IMR-90 (cell line): Measurements from ENCODE around the gene OPCML. TPM values are rescaled to one million over a fixed set of nuclear protein-coding genes. Genes with fewer than 3 reads are reported as not detected.

ENCODE experiments used
- ATAC-seq: fragments of 200-7000 bp; cut with Tn5 transposase; 2 replicates; pipeline ENCODE4 v1.9.1; 2020; ENCODE audit warnings: low read depth, mild to moderate bottlenecking, moderate library complexity
- BruUV-seq: library from RNA; stranded (reverse); fragments of 400-500 nt; replicated peaks from 2 replicates; lab custom pipeline; 2021; lab: Mats Ljungman, UMichigan
- CTCF ChIA-PET: fragments of 300-600 bp; formaldehyde crosslinking; extraction: SDS; loops from one replicate; lab custom pipeline; 2021; ENCODE audit warnings: antibody characterized with exemption; lab: Yijun Ruan, JAX
- POLR2A ChIA-PET: fragments of 300-600 bp; sonication (Branson Sonifier 250); formaldehyde crosslinking; loops from one replicate; lab custom pipeline; 2022; ENCODE audit warnings: antibody characterized with exemption; ENCODE audit not compliant: unreplicated experiment; lab: Charles Lee
- DNase-seq: peaks from one replicate; pipeline ENCODE4 v3.0.0; 2013
- H2AFZ ChIP-seq: replicated peaks from 2 replicates; pipeline ENCODE3; 2013; ENCODE audit warnings: low read length, mild to moderate bottlenecking; ENCODE audit not compliant: poor library complexity
- H2AK5ac ChIP-seq: 2 replicates; pipeline ENCODE4 v1.6.1; 2013; ENCODE audit warnings: low read depth, low read length, inconsistent platforms
- H2AK9ac ChIP-seq: replicated peaks from 2 replicates; pipeline ENCODE3; 2013; ENCODE audit warnings: mild to moderate bottlenecking, low read depth, low read length, moderate library complexity; ENCODE audit not compliant: poor library complexity
- H2BK120ac ChIP-seq: 2 replicates; pipeline ENCODE4 v1.6.1; 2013; ENCODE audit warnings: low read depth, low read length, inconsistent platforms
- H2BK15ac ChIP-seq: 3 replicates; pipeline ENCODE4 v1.6.1; 2013; ENCODE audit warnings: low read depth, low read length, inconsistent platforms
- H2BK20ac ChIP-seq: 2 replicates; pipeline ENCODE4 v1.6.1; 2013; ENCODE audit warnings: low read depth, mild to moderate bottlenecking, inconsistent platforms, low read length, moderate library complexity
- H2BK5ac ChIP-seq: 2 replicates; pipeline ENCODE4 v1.6.1; 2013; ENCODE audit warnings: mild to moderate bottlenecking, low read depth, low read length, inconsistent platforms; ENCODE audit not compliant: poor library complexity, severe bottlenecking
- H3K14ac ChIP-seq: replicated peaks from 2 replicates; pipeline ENCODE4 v1.6.1; 2013; ENCODE audit warnings: low read depth, low read length, inconsistent platforms
- H3K18ac ChIP-seq: 2 replicates; pipeline ENCODE4 v1.6.1; 2013; ENCODE audit warnings: low read depth, low read length, control low read depth
- H3K23ac ChIP-seq: 2 replicates; pipeline ENCODE4 v1.6.1; 2013; ENCODE audit warnings: low read depth, low read length, inconsistent platforms
- H3K27ac ChIP-seq: 2 replicates; pipeline ENCODE4 v1.5.1; 2013; ENCODE audit warnings: mild to moderate bottlenecking, control low read depth, low read length; ENCODE audit not compliant: insufficient read depth
- H3K27me3 ChIP-seq: 2 replicates; pipeline ENCODE4 v1.6.1; 2013; ENCODE audit warnings: low read length; ENCODE audit not compliant: control insufficient read depth, insufficient read depth
- H3K36me3 ChIP-seq: 2 replicates; pipeline ENCODE4 v1.6.1; 2013; ENCODE audit warnings: low read length, mixed read lengths; ENCODE audit not compliant: control insufficient read depth, insufficient read depth
- H3K4ac ChIP-seq: 2 replicates; pipeline ENCODE4 v1.6.1; 2013; ENCODE audit warnings: low read depth, low read length, inconsistent platforms
- H3K4me1 ChIP-seq: 2 replicates; pipeline ENCODE4 v1.6.1; 2013; ENCODE audit warnings: low read length, mixed read lengths; ENCODE audit not compliant: control insufficient read depth, insufficient read depth
- H3K4me2 ChIP-seq: 2 replicates; pipeline ENCODE4 v1.6.1; 2013; ENCODE audit warnings: low read depth, mild to moderate bottlenecking, control low read depth, low read length, moderate library complexity
- H3K4me3 ChIP-seq: 2 replicates; pipeline ENCODE4 v1.5.1; 2013; ENCODE audit warnings: low read depth, mild to moderate bottlenecking, control low read depth, low read length, moderate library complexity; ENCODE audit not compliant: insufficient read depth
- H3K56ac ChIP-seq: 2 replicates; pipeline ENCODE4 v1.6.1; 2013; ENCODE audit warnings: low read length, inconsistent platforms; ENCODE audit not compliant: insufficient read depth; ENCODE audit errors: extremely low read depth
- H3K79me1 ChIP-seq, 2 experiments: 2 replicates each; pipeline ENCODE4 v1.6.1; 2013; ENCODE audit warnings: low read length in 2 of 2, inconsistent platforms in 1 of 2, low read depth in 1 of 2
- H3K9ac ChIP-seq: 2 replicates; pipeline ENCODE4 v1.6.1; 2013; ENCODE audit warnings: low read depth, low read length, control low read depth
- H3K9me1 ChIP-seq: 2 replicates; pipeline ENCODE4 v1.6.1; 2013; ENCODE audit warnings: low read length, inconsistent platforms; ENCODE audit not compliant: insufficient read depth
- H3K9me3 ChIP-seq: 2 replicates; pipeline ENCODE4 v1.6.1; 2013; ENCODE audit warnings: low read length; ENCODE audit not compliant: control insufficient read depth, insufficient read depth
- H4K20me1 ChIP-seq: 2 replicates; pipeline ENCODE4 v1.6.1; 2013; ENCODE audit warnings: low read length, inconsistent platforms; ENCODE audit not compliant: insufficient read depth
- H4K5ac ChIP-seq: 2 replicates; pipeline ENCODE4 v1.6.1; 2013; ENCODE audit warnings: mild to moderate bottlenecking, low read depth, low read length, control low read depth
- H4K8ac ChIP-seq, 2 experiments: 2 replicates each; pipeline ENCODE4 v1.6.1; 2013; ENCODE audit warnings: low read depth in 2 of 2, low read length in 2 of 2, control low read depth in 1 of 2, inconsistent platforms in 1 of 2
- H4K91ac ChIP-seq: 2 replicates; pipeline ENCODE4 v1.6.1; 2013; ENCODE audit warnings: low read depth, low read length, inconsistent platforms; ENCODE audit not compliant: insufficient read depth
- MXI1 ChIP-seq: IDR thresholded peaks from 2 replicates; pipeline ENCODE4 v1.6.1; 2012; ENCODE audit warnings: low read depth, mild to moderate bottlenecking, low read length, moderate library complexity, borderline replicate concordance
- WGBS, 2 experiments: methylation state at CpG; one replicate each; pipeline versions ENCODE4 v1.1.5 to v1.1.7; 2013; ENCODE audit warnings: missing lambda C conversion rate in 2 of 2; ENCODE audit not compliant: insufficient read length in 1 of 2; ENCODE audit errors: extremely low coverage in 2 of 2; 5-methylcytosine and 5-hydroxymethylcytosine counted together
- dilution Hi-C: fragments of 300-500 bp; cut with HindIII; formaldehyde crosslinking; loops from one replicate; pipeline ENCODE4 v1.14.3; 2018; ENCODE audit warnings: low sequenced_read_pairs; ENCODE audit not compliant: unreplicated experiment
- in situ Hi-C: fragments of 300-500 bp; cut with MboI; formaldehyde crosslinking; loops from 3 replicates; pipeline ENCODE4 v1.14.3; 2019; ENCODE audit warnings: low sequenced_read_pairs, inconsistent platforms, mixed read lengths
- intact Hi-C: fragments of 100-400 bp; cut with micrococcal nuclease; formaldehyde crosslinking; loops from 2 replicates; pipeline ENCODE4 v1.10.0; 2022
- polyA plus RNA-seq, 3 experiments: library from polyadenylated mRNA; depleted of rRNA; stranded (reverse); fragments of >200 nt; gene quantifications; 2 replicates each; pipeline ENCODE4 v1.2.3, GENCODE V29; 2012; ENCODE audit warnings: low replicate concordance in 1 of 3
- total RNA-seq: library from RNA; depleted of rRNA; stranded (reverse); fragments of >200 nt; gene quantifications from 2 replicates; pipeline ENCODE4 v1.2.3, GENCODE V29; 2012

Gene OPCML
- total and polyA plus RNA-seq, 2 of the 4 experiments (the other 2 are of a cell fraction) = under 0.01 to 2.6 TPM

- WGBS, 2 experiments = no CpG with 5 or more reads among the region's 6 CpGs
- CTCF ChIA-PET = no interaction called here
Observed at GRCh38 chr11:132859306-132859705, 673.0 kb downstream of the OPCML start.

More at GRCh38 chr11:132859306-132859705, 673.0 kb downstream of the OPCML start:
- Histone ChIP-seq H3K4me2 (no peak overlapping the region), H3K36me3 (no peaks in the 10 kb centered on the region), H3K4me1 (no peaks in the 10 kb centered on the region), H2AK9ac (no peak overlapping the region), H2BK120ac (no peak overlapping the region), H2BK20ac (no peak overlapping the region), H4K8ac (no peak overlapping the region), H3K9me3 (no peaks in the 10 kb centered on the region), H3K56ac (no peak overlapping the region), H3K9ac (no peak overlapping the region), H3K27ac (no peak overlapping the region), H2BK15ac (no peak overlapping the region), H4K5ac (no peak overlapping the region), H4K20me1 (no peaks in the 10 kb centered on the region), H3K27me3 (no peaks in the 10 kb centered on the region), H3K14ac (no peak overlapping the region), H3K4ac (no peak overlapping the region), H3K23ac (no peak overlapping the region), H4K91ac (no peak overlapping the region), H2BK5ac (no peak overlapping the region), H3K18ac (no peak overlapping the region), H3K9me1 (no peaks in the 10 kb centered on the region), H2AK5ac (no peak overlapping the region), H3K79me1 (no peaks in the 10 kb centered on the region), H2AFZ (no peak overlapping the region), H3K4me3 (no peak overlapping the region)
- dilution Hi-C loops (no loop called here), intact Hi-C loops (no loop called here), in situ Hi-C loops (no loop called here)
- POLR2A ChIA-PET = no interaction called here
- no TSS peak for BruUV-seq
- TF ChIP-seq MXI1 = no peak
- DNase-seq (no peak), ATAC-seq (no peak)
